IMR-90 (cell line): Measurements from ENCODE around the gene SLIT3. TPM values are rescaled to one million over a fixed set of nuclear protein-coding genes. Genes with fewer than 3 reads are reported as not detected.

Experiments
- ATAC-seq: fragments of 200-7000 bp; cut with Tn5 transposase; 2 replicates; pipeline ENCODE4 v1.9.1; 2020; ENCODE audit warnings: low read depth, mild to moderate bottlenecking, moderate library complexity
- BruUV-seq: library from RNA; stranded (reverse); fragments of 400-500 nt; replicated peaks from 2 replicates; lab custom pipeline; 2021; lab: Mats Ljungman, UMichigan
- CTCF ChIA-PET: fragments of 300-600 bp; formaldehyde crosslinking; extraction: SDS; loops from one replicate; lab custom pipeline; 2021; ENCODE audit warnings: antibody characterized with exemption; lab: Yijun Ruan, JAX
- POLR2A ChIA-PET: fragments of 300-600 bp; sonication (Branson Sonifier 250); formaldehyde crosslinking; loops from one replicate; lab custom pipeline; 2022; ENCODE audit warnings: antibody characterized with exemption; ENCODE audit not compliant: unreplicated experiment; lab: Charles Lee
- DNase-seq: peaks from one replicate; pipeline ENCODE4 v3.0.0; 2013
- H2AFZ ChIP-seq: replicated peaks from 2 replicates; pipeline ENCODE3; 2013; ENCODE audit warnings: low read length, mild to moderate bottlenecking; ENCODE audit not compliant: poor library complexity
- H2AK5ac ChIP-seq: 2 replicates; pipeline ENCODE4 v1.6.1; 2013; ENCODE audit warnings: low read depth, low read length, inconsistent platforms
- H2AK9ac ChIP-seq: replicated peaks from 2 replicates; pipeline ENCODE3; 2013; ENCODE audit warnings: mild to moderate bottlenecking, low read depth, low read length, moderate library complexity; ENCODE audit not compliant: poor library complexity
- H2BK120ac ChIP-seq: 2 replicates; pipeline ENCODE4 v1.6.1; 2013; ENCODE audit warnings: low read depth, low read length, inconsistent platforms
- H2BK15ac ChIP-seq: 3 replicates; pipeline ENCODE4 v1.6.1; 2013; ENCODE audit warnings: low read depth, low read length, inconsistent platforms
- H2BK20ac ChIP-seq: 2 replicates; pipeline ENCODE4 v1.6.1; 2013; ENCODE audit warnings: low read depth, mild to moderate bottlenecking, inconsistent platforms, low read length, moderate library complexity
- H2BK5ac ChIP-seq: 2 replicates; pipeline ENCODE4 v1.6.1; 2013; ENCODE audit warnings: mild to moderate bottlenecking, low read depth, low read length, inconsistent platforms; ENCODE audit not compliant: poor library complexity, severe bottlenecking
- H3K14ac ChIP-seq: replicated peaks from 2 replicates; pipeline ENCODE4 v1.6.1; 2013; ENCODE audit warnings: low read depth, low read length, inconsistent platforms
- H3K18ac ChIP-seq: 2 replicates; pipeline ENCODE4 v1.6.1; 2013; ENCODE audit warnings: low read depth, low read length, control low read depth
- H3K23ac ChIP-seq: 2 replicates; pipeline ENCODE4 v1.6.1; 2013; ENCODE audit warnings: low read depth, low read length, inconsistent platforms
- H3K27ac ChIP-seq: 2 replicates; pipeline ENCODE4 v1.5.1; 2013; ENCODE audit warnings: mild to moderate bottlenecking, control low read depth, low read length; ENCODE audit not compliant: insufficient read depth
- H3K27me3 ChIP-seq: 2 replicates; pipeline ENCODE4 v1.6.1; 2013; ENCODE audit warnings: low read length; ENCODE audit not compliant: control insufficient read depth, insufficient read depth
- H3K36me3 ChIP-seq: 2 replicates; pipeline ENCODE4 v1.6.1; 2013; ENCODE audit warnings: low read length, mixed read lengths; ENCODE audit not compliant: control insufficient read depth, insufficient read depth
- H3K4ac ChIP-seq: 2 replicates; pipeline ENCODE4 v1.6.1; 2013; ENCODE audit warnings: low read depth, low read length, inconsistent platforms
- H3K4me1 ChIP-seq: 2 replicates; pipeline ENCODE4 v1.6.1; 2013; ENCODE audit warnings: low read length, mixed read lengths; ENCODE audit not compliant: control insufficient read depth, insufficient read depth
- H3K4me2 ChIP-seq: 2 replicates; pipeline ENCODE4 v1.6.1; 2013; ENCODE audit warnings: low read depth, mild to moderate bottlenecking, control low read depth, low read length, moderate library complexity
- H3K4me3 ChIP-seq: 2 replicates; pipeline ENCODE4 v1.5.1; 2013; ENCODE audit warnings: low read depth, mild to moderate bottlenecking, control low read depth, low read length, moderate library complexity; ENCODE audit not compliant: insufficient read depth
- H3K56ac ChIP-seq: 2 replicates; pipeline ENCODE4 v1.6.1; 2013; ENCODE audit warnings: low read length, inconsistent platforms; ENCODE audit not compliant: insufficient read depth; ENCODE audit errors: extremely low read depth
- H3K79me1 ChIP-seq, 2 experiments: 2 replicates each; pipeline ENCODE4 v1.6.1; 2013; ENCODE audit warnings: low read length in 2 of 2, inconsistent platforms in 1 of 2, low read depth in 1 of 2
- H3K9ac ChIP-seq: 2 replicates; pipeline ENCODE4 v1.6.1; 2013; ENCODE audit warnings: low read depth, low read length, control low read depth
- H3K9me1 ChIP-seq: 2 replicates; pipeline ENCODE4 v1.6.1; 2013; ENCODE audit warnings: low read length, inconsistent platforms; ENCODE audit not compliant: insufficient read depth
- H3K9me3 ChIP-seq: 2 replicates; pipeline ENCODE4 v1.6.1; 2013; ENCODE audit warnings: low read length; ENCODE audit not compliant: control insufficient read depth, insufficient read depth
- H4K20me1 ChIP-seq: 2 replicates; pipeline ENCODE4 v1.6.1; 2013; ENCODE audit warnings: low read length, inconsistent platforms; ENCODE audit not compliant: insufficient read depth
- H4K5ac ChIP-seq: 2 replicates; pipeline ENCODE4 v1.6.1; 2013; ENCODE audit warnings: mild to moderate bottlenecking, low read depth, low read length, control low read depth
- H4K8ac ChIP-seq, 2 experiments: 2 replicates each; pipeline ENCODE4 v1.6.1; 2013; ENCODE audit warnings: low read depth in 2 of 2, low read length in 2 of 2, control low read depth in 1 of 2, inconsistent platforms in 1 of 2
- H4K91ac ChIP-seq: 2 replicates; pipeline ENCODE4 v1.6.1; 2013; ENCODE audit warnings: low read depth, low read length, inconsistent platforms; ENCODE audit not compliant: insufficient read depth
- CEBPB ChIP-seq: IDR thresholded peaks from 2 replicates; pipeline ENCODE4 v1.6.1; 2012; ENCODE audit warnings: low read depth, low read length, improper control_type of control experiment
- CHD1 ChIP-seq: IDR thresholded peaks from 2 replicates; pipeline ENCODE4 v1.6.1; 2012; ENCODE audit warnings: low read depth, low read length, improper control_type of control experiment
- ELK1 ChIP-seq: fragments of 150-350 bp; IDR thresholded peaks from 2 replicates; pipeline ENCODE4 v1.6.1; 2016; ENCODE audit warnings: low read depth, mild to moderate bottlenecking, low read length, moderate library complexity, borderline replicate concordance
- FOS ChIP-seq: fragments of 150-350 bp; IDR thresholded peaks from 2 replicates; pipeline ENCODE4 v1.6.1; 2016; ENCODE audit warnings: low read depth, low read length
- MAFK ChIP-seq: IDR thresholded peaks from 2 replicates; pipeline ENCODE4 v1.6.1; 2012; ENCODE audit warnings: low read depth, low read length, improper control_type of control experiment
- MXI1 ChIP-seq: IDR thresholded peaks from 2 replicates; pipeline ENCODE4 v1.6.1; 2012; ENCODE audit warnings: low read depth, mild to moderate bottlenecking, low read length, moderate library complexity, borderline replicate concordance
- POLR2A ChIP-seq: IDR thresholded peaks from 2 replicates; pipeline ENCODE4 v1.6.1; 2012; ENCODE audit warnings: mild to moderate bottlenecking, low read depth, low read length
- RAD21 ChIP-seq: IDR thresholded peaks from 2 replicates; pipeline ENCODE4 v1.6.1; 2012; ENCODE audit warnings: low read length, improper control_type of control experiment
- RCOR1 ChIP-seq: IDR thresholded peaks from 2 replicates; pipeline ENCODE4 v1.6.1; 2012; ENCODE audit warnings: mild to moderate bottlenecking, low read length, improper control_type of control experiment; ENCODE audit not compliant: insufficient replicate concordance
- RFX5 ChIP-seq: IDR thresholded peaks from 2 replicates; pipeline ENCODE4 v1.8.0; 2012; ENCODE audit warnings: low read depth, mild to moderate bottlenecking, low read length, moderate library complexity
- WGBS, 2 experiments: methylation state at CpG; one replicate each; pipeline versions ENCODE4 v1.1.5 to v1.1.7; 2013; ENCODE audit warnings: missing lambda C conversion rate in 2 of 2; ENCODE audit not compliant: insufficient read length in 1 of 2; ENCODE audit errors: extremely low coverage in 2 of 2; 5-methylcytosine and 5-hydroxymethylcytosine counted together
- dilution Hi-C: fragments of 300-500 bp; cut with HindIII; formaldehyde crosslinking; loops from one replicate; pipeline ENCODE4 v1.14.3; 2018; ENCODE audit warnings: low sequenced_read_pairs; ENCODE audit not compliant: unreplicated experiment
- in situ Hi-C: fragments of 300-500 bp; cut with MboI; formaldehyde crosslinking; loops from 3 replicates; pipeline ENCODE4 v1.14.3; 2019; ENCODE audit warnings: low sequenced_read_pairs, inconsistent platforms, mixed read lengths
- intact Hi-C: fragments of 100-400 bp; cut with micrococcal nuclease; formaldehyde crosslinking; loops from 2 replicates; pipeline ENCODE4 v1.10.0; 2022
- polyA plus RNA-seq, 3 experiments: library from polyadenylated mRNA; depleted of rRNA; stranded (reverse); fragments of >200 nt; gene quantifications; 2 replicates each; pipeline ENCODE4 v1.2.3, GENCODE V29; 2012; ENCODE audit warnings: low replicate concordance in 1 of 3
- total RNA-seq: library from RNA; depleted of rRNA; stranded (reverse); fragments of >200 nt; gene quantifications from 2 replicates; pipeline ENCODE4 v1.2.3, GENCODE V29; 2012

SLIT3 gene
- total and polyA plus RNA-seq, 2 of the 4 experiments (the other 2 are of a cell fraction) = 0.18 to 0.50 TPM

- no peak overlapping the region for H4K5ac ChIP-seq
- no peak overlapping the region for H3K56ac ChIP-seq
- H2AK9ac ChIP-seq = no peak overlapping the region
- H3K23ac ChIP-seq = no peak overlapping the region
- H2BK20ac ChIP-seq = no peak overlapping the region
- POLR2A ChIA-PET = no interaction called here
- no peaks in the 10 kb centered on the region for H3K9me1 ChIP-seq
- no peak overlapping the region for H3K27ac ChIP-seq
- no peak overlapping the region for H3K4me3 ChIP-seq
- H2BK5ac ChIP-seq = no peak overlapping the region
- no peak overlapping the region for H4K8ac ChIP-seq
- CTCF ChIA-PET = no interaction called here
- H4K91ac ChIP-seq = no peak overlapping the region
- no peaks in the 10 kb centered on the region for H3K27me3 ChIP-seq
- H2AFZ ChIP-seq = no peak overlapping the region
- H3K4ac ChIP-seq = no peak overlapping the region
- no peak overlapping the region for H3K18ac ChIP-seq
- H3K4me2 ChIP-seq = no peak overlapping the region
- DNase-seq (no peak), ATAC-seq (no peak)
- no peaks in the 10 kb centered on the region for H3K36me3 ChIP-seq
- in situ Hi-C loops (no loop called here), dilution Hi-C loops (no loop called here), intact Hi-C loops (no loop called here)
- H4K20me1 ChIP-seq = no peaks in the 10 kb centered on the region
- H2BK120ac ChIP-seq = no peak overlapping the region
- WGBS, 2 experiments = 83% methylated on average over 1 of the region's 4 CpGs; no CpG with 5 or more reads in 1 of the 2 experiments
- no peak overlapping the region for H2BK15ac ChIP-seq
- BruUV-seq = no TSS peak
- H2AK5ac ChIP-seq = no peak overlapping the region
- 0 out of 2 replicates have a peak, but pooled peaks cover 3% of the 10 kb centered on the region for H3K9me3 ChIP-seq
- TF ChIP-seq RCOR1 (no peak), CHD1 (no peak), ELK1 (no peak), POLR2A (no peak), RAD21 (no peak), MAFK (no peak), MXI1 (no peak), CEBPB (no peak), FOS (no peak), RFX5 (no peak)
- no peak overlapping the region for H3K9ac ChIP-seq
- H3K79me1 ChIP-seq = no peaks in the 10 kb centered on the region
- no peaks in the 10 kb centered on the region for H3K4me1 ChIP-seq
- H3K14ac ChIP-seq = no peak overlapping the region
Measured at GRCh38 chr5:169250887-169251286, 50.1 kb downstream of the SLIT3 start.
